22Rv1 (cell line): ENCODE measurements around the gene BTF3.

Experiments used
- ZFX ChIP-seq: fragments of 450-650 bp; IDR thresholded peaks from 2 replicates; pipeline ENCODE4 v1.6.1; 2017; ENCODE audit warnings: antibody characterized with exemption, borderline replicate concordance
- TF ChIP-seq, protein P1 (sequence below): fragments of 450-650 bp; IDR thresholded peaks from 2 replicates; pipeline ENCODE4 v1.5.1; 2017; ENCODE audit warnings: mild to moderate bottlenecking

DNA sequence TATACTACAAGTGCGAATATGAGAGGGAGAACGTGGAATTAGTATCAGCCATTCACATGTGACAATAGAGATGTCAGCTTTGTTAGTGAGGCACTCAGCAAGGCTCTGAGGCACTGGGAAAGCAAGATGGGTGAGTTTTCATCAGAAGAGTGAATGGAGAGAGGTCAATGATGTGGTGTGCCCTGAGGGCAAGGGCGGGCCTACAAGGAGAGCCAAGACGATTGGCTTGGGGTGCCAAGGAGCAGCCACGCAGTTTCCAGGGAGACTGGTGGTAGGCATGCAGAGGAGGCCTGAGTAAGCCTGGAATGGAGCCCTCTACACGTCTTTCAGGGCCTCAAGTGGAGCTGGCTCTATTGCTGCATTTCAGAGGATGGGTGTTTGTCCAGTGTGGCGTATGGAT, 24.7 kb downstream of the BTF3 start:
- TF ChIP-seq, protein P1, sequence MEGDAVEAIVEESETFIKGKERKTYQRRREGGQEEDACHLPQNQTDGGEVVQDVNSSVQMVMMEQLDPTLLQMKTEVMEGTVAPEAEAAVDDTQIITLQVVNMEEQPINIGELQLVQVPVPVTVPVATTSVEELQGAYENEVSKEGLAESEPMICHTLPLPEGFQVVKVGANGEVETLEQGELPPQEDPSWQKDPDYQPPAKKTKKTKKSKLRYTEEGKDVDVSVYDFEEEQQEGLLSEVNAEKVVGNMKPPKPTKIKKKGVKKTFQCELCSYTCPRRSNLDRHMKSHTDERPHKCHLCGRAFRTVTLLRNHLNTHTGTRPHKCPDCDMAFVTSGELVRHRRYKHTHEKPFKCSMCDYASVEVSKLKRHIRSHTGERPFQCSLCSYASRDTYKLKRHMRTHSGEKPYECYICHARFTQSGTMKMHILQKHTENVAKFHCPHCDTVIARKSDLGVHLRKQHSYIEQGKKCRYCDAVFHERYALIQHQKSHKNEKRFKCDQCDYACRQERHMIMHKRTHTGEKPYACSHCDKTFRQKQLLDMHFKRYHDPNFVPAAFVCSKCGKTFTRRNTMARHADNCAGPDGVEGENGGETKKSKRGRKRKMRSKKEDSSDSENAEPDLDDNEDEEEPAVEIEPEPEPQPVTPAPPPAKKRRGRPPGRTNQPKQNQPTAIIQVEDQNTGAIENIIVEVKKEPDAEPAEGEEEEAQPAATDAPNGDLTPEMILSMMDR, result no peak
- TF ChIP-seq ZFX, result no peak
